Activated T-helper 1 cell treated with anti-CD3 and anti-CD28 coated beads, Interleukin-2, amount 50 U/mL, for 16 hours (primary cell): ENCODE results near the gene FAM110C.
"Not testable (repeated sequence)": the region's sequence is repeated elsewhere in the genome, so short reads cannot be mapped to it uniquely, and the experiment has no call there.

Experiments used
- DNase-seq, 2 donors: peaks; one replicate each; pipeline ENCODE4 v3.0.0-alpha.2; 2020; ENCODE audit warnings: low read depth in 1 of 2, low spot score in 1 of 2

Gene FAM110C

DNA sequence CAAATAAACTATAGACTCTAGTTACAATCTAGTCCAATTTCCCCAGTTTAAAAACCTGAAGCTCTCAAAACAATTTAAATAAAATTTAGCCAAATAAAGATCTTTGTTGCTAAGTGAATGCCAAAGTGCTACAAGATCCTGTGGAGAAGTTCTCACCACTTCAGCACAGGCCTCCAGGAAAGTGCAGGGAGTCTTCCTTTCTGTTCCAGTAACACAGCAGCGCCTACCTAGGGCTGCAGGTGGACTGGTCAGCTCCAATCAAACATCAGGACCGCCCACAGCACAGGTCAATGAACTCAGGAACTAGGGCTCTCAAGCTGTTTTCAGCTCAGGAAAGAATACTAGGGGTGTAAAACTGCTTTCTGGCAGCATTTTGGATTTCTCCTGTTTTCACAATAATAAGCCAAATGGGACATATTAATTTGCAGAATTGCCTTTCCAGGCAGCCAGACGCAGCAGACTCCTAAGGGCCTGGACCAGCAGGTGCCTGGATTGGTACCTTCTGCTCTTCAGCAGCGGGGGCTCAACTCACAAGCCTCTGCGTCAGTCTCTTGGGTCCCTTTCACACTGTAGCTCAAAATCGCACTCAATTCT, 1.5 kb downstream of the FAM110C start:
- no peak for DNase-seq

DNA sequence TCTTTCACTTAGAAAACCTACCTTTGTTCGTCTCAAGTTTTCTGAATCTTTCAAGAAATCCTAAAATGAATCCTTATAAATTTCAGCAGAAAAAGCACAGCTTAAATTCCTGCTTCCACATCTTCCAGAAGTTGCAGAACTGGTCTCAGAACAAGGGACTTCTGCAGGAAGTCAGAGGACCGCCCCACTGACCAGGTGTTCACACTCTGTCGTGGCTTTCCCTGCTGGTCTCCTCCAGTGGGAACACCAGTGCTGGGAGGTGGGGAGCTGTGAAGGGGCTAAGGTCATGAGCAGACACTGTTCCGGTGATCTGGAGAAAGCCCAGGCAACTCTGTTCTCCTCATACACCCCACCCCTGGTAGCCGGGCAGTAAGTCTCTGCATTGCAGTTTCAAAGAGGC, 3.5 kb downstream of the FAM110C start:
- no peak for DNase-seq

- DNase-seq = no peak
Measured at GRCh38 chr2:40465-40864, 5.8 kb downstream of the FAM110C start.

- no peak for DNase-seq
Measured at GRCh38 chr2:38155-38554, 8.2 kb downstream of the FAM110C start.

- no peak for DNase-seq
Measured at GRCh38 chr2:36318-36717, 10.0 kb downstream of the FAM110C start.

DNA sequence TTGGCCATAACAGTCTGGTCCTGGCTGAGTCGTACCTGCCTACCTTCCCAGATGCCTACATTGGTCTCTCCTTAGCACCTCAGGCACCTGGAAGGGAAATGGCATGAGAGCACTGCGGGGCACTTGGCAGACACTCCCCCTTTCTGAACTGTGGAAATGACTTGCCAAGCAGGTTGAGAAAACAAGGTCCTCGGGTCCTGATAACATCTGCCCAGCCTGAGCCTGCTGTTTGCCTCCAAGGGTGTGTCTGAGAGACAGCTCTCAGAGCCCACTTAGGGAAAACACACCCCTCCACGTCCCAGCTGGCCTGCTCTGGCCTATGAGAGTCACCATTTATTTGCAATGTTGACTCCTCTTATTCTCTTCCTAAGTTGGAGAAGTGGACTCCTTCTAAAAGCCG, 10.5 kb downstream of the FAM110C start:
- DNase-seq = no peak

DNA sequence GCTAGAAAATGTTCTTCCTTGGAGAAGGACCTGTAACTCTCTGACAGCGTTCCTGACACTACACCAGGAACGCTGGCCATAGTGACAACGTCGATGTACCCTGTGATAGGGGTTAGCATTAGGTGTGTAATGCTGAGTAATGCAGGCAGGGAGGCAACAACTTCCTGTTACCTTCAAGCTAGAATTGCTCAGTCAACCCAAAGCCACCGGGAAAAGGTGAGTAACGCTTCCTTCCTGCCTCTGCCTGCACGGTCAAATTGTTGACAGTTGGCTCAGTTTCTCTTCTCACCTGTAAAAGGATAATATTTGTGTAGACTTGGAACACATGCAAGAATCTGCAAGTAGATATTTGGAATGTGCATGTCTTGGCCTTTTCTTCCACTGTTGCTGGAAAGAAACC, 12.7 kb downstream of the FAM110C start:
- DNase-seq = peak in 1 of 2 donors; percentile 35

DNA sequence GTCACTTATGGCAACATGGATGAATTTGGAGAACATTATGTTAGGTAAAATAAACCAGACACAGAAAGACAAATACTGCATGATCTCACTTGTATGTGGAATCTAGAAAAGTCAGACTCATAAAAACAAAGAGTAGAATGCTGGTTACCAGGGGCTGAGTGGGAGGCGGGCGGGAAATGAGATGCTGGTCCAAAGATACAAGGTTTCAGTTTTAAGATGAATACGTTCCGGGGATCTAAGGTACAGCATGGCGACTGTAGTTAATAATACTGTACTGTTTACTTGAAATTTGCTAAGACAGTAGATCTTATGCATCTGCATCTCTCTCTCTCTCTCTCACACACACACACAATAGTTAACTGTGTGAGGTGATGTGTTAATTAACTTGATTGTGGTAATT, 14.2 kb downstream of the FAM110C start:
- no peak for DNase-seq

GRCh38 chr2:29253-29652, 17.1 kb downstream of the FAM110C start:
- no peak for DNase-seq

GRCh38 chr2:28406-28975, 17.8 kb downstream of the FAM110C start:
- DNase-seq = no peak

DNA sequence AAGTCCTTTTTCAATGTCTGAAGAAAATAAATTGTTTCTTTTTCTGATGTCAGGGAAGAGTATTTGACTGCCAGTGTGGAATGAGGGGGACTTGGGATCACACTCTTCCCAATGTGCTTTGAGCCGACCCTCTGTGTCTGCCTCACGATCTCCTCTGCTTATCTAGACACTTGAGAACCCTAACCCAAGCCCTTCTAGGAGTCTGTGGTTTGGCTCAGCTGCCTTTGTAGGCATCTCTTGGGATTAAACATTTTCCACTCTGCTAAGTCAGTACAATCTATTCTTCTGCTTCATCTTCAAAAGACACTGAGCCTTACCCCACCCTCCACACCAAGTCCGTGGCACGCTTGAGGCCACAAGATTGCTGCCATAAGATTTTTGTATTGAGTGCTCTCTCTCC, 19.4 kb downstream of the FAM110C start:
- no peak for DNase-seq

DNA sequence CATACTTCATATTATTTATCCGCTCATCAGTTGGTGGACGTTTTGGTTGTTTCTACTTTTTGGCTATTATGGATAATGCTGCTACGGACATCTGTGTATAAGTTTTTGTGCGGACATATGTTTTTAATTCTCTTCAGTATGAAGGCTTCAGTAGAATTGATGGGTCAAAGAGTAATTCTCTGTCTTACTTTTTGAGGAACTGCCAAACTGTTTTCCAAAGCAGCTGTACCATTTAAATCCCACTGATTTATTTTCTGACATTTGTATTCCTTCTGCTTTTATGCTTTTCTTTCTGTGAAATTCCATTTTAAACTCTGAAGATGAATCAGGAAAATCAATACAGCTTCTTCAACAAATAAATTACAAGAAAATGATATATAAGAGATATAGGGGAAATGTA, 20.8 kb downstream of the FAM110C start:
- DNase-seq = no peak

GRCh38 chr2:24591-24990, 21.7 kb downstream of the FAM110C start:
- DNase-seq = not testable (repeated sequence)

DNA sequence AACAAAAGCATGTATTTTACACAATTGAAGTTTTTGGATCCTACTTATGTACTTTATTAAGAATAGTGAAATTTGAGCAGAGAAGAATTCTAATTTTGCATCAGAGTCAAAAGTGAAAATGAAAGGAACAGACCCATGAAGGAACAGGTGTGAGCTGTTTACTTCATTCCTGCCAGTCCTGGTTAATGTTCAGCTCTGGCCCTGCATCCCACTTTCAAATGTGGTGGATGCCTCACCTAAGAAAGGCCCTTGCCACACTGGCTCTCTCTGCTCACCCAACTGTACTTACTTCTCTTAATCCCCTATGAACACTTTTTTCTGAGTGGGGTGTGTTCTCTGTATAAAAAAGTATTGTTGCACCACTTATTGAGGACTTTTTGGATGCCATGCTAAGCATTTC, 22.2 kb downstream of the FAM110C start:
- no peak for DNase-seq

- no peak for DNase-seq
Measured at GRCh38 chr2:23283-23682, 23.0 kb downstream of the FAM110C start.

DNA sequence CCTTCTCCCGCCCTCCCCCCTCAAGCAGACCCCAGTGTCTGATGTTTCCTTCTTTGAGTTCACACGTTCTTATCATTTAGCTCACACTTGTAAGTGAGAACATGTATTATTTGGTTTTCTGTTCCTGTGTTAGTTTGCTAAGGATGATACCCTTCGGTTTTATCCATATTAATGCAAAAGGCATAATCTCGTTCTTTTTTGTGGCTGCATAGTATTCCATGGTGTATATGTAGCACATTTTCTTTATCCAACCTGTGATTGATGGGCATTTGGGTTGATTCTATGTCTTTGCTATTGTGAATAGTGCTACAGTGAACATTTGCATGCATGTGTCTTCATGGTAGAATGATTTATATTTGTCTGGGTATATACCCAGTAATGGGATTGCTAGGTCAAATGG, 24.1 kb downstream of the FAM110C start:
- not testable (repeated sequence) for DNase-seq

GRCh38 chr2:20259-20658, 26.0 kb downstream of the FAM110C start:
- not testable (repeated sequence) for DNase-seq

- DNase-seq = no peak
Measured at GRCh38 chr2:19505-19904, 26.8 kb downstream of the FAM110C start.

- no peak for DNase-seq
Measured at GRCh38 chr2:18402-19271, 27.7 kb downstream of the FAM110C start.

GRCh38 chr2:15916-16315, 30.4 kb downstream of the FAM110C start:
- not testable (repeated sequence) for DNase-seq

DNA sequence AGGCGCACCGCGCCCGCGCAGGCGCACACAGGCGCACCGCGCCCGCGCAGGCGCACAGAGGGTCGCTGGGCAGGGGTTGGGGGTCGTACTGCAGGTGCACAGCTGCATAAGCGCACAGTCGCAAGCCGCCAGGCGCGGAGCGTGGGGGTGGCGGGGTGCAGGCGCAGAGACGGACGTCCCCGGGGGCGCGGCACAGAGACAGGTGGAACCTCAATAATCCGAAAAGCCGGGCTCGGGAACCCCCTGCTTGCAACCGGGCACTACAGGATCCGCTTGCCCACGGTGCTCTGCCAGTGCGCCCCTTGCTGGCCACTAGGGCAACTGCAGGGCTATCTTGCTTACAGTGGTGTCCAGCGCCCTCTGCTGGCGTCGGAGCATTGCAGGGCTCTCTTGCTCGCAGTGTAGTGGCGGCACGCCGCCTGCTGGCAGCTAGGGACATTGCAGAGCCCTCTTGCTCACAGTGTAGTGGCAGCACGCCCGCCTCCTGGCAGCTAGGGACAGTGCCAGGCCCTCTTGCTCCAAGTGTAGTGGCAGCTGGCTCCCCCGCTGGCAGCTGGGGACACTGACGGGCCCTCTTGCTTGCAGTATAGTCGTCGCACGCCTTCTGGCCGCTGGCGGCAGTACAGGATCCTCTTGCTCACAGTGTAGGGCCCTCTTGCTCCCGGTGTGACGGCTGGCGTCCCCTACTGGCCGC, 34.9 kb downstream of the FAM110C start:
- DNase-seq = peak in 1 of 2 donors; percentile 44
